ENCODE data around the gene FHIT.

GRCh38 chr3:60215946-60216345 is 1035.3 kb downstream of the FHIT start:
- TF ChIP-seq, protein P1, sequence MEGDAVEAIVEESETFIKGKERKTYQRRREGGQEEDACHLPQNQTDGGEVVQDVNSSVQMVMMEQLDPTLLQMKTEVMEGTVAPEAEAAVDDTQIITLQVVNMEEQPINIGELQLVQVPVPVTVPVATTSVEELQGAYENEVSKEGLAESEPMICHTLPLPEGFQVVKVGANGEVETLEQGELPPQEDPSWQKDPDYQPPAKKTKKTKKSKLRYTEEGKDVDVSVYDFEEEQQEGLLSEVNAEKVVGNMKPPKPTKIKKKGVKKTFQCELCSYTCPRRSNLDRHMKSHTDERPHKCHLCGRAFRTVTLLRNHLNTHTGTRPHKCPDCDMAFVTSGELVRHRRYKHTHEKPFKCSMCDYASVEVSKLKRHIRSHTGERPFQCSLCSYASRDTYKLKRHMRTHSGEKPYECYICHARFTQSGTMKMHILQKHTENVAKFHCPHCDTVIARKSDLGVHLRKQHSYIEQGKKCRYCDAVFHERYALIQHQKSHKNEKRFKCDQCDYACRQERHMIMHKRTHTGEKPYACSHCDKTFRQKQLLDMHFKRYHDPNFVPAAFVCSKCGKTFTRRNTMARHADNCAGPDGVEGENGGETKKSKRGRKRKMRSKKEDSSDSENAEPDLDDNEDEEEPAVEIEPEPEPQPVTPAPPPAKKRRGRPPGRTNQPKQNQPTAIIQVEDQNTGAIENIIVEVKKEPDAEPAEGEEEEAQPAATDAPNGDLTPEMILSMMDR (IDR thresholded peaks at IDR 0.05), result no peak
- TF ChIP-seq EZH2phosphoT487 (IDR thresholded peaks at IDR 0.05) (no peak), EZH2 (IDR thresholded peaks at IDR 0.05) (no peak)

All from neural progenitor cell (in vitro differentiated cells).